HG03039 (cell line): ENCODE data around the gene NDUFS7.

ENCODE experiments used
- ATAC-seq: cut with Tn5 transposase; IDR thresholded peaks from one replicate; pipeline ENCODE4 v1.9.1; 2021; ENCODE audit warnings: mild to moderate bottlenecking, moderate library complexity; ENCODE audit not compliant: unreplicated experiment

NDUFS7 gene

DNA sequence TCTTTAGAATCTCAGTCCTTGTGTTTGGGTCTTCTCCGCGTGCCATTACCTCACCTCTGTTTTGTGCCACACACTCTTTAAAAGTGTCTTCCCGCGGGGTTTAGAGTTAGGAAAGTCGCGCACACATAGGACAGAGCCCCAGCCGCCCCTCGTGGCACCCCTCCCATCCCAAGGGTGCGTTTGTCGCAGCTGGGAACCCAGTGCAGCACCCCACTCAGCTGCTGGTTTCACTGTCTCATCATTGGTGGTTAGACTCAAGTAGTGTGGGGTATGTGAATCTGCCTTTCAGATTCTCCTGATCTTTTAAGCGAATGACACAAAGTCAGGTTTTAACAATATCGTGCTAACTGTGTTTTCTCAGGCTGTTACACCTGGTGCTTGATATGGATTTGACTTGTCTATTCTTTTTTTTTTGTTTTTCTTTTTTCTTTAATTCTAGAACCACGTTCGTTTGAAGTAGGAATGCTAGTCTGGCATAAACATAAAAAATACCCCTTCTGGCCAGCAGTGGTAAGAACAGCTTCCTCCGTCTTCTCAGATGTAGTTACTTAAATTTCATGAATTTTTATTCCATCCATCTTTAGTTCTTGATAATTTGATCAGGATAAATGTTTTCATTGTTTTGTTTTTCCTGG lies 19.5 kb upstream of the NDUFS7 start:
- ATAC-seq: no peak

DNA sequence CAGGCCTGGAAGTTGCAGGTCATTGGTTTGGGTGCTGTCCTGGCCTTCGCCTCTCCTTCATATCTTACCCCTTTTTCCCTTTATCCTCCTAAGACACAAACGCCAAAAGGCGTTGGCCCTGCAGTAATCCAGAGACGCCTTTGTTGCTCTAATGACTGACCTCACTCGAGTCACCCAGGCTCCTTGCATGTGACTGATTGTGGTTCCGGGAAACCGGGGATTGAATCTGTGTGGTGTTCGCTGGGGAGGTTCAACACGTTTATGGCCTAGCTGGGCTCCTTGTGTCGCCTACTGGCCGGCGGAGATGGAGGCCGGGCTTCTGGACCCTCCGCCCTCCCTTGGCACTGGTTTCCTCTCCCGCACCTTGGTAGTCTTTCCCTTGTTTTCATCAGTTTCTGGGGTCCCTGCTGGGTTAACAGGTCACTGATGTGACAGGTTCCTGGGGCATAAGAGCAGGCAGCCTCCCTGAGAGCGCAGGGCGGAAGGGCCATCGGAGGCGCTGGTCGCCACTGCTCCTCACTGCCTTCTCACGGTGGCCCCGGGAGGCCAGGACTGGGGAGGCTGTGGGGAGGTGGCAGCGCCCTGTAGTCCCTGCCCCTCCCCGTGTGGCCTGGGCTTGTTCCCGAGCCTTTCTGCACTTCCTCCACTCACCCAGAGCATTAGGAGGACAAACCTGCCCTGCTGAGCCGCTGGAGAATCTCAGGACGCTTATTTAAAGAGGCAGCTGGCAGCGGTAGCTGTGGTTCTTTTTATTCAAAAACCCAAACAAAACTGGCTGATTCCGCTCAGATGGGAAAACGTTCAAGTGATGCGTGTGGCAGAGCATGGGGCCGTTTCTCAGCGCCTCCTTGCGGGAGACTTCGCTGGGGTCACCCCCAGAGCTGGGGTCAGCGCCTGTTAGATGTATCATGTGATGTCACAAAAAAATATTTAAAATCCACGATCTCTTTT lies 18.1 kb upstream of the NDUFS7 start:
- ATAC-seq: no peak

DNA sequence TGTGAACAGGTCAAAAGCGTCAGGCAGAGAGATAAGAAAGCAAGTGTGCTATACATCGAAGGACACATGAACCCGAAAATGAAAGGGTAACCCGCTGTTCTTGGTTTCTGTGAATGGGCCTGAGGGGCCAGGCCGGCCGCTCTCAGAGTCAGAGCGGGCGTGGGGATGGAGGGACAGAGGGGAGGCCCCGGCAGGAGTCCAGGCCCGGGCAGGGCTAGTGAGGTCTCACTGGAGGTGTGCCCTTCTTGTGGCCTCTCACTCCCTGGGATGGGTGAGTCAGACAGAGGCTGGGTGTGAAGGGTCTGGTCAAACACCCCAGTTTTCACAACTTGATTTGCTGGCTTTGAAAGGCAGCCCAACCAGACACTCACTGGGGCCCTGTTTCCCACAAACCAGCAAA lies 17.4 kb upstream of the NDUFS7 start:
- no peak for ATAC-seq

DNA sequence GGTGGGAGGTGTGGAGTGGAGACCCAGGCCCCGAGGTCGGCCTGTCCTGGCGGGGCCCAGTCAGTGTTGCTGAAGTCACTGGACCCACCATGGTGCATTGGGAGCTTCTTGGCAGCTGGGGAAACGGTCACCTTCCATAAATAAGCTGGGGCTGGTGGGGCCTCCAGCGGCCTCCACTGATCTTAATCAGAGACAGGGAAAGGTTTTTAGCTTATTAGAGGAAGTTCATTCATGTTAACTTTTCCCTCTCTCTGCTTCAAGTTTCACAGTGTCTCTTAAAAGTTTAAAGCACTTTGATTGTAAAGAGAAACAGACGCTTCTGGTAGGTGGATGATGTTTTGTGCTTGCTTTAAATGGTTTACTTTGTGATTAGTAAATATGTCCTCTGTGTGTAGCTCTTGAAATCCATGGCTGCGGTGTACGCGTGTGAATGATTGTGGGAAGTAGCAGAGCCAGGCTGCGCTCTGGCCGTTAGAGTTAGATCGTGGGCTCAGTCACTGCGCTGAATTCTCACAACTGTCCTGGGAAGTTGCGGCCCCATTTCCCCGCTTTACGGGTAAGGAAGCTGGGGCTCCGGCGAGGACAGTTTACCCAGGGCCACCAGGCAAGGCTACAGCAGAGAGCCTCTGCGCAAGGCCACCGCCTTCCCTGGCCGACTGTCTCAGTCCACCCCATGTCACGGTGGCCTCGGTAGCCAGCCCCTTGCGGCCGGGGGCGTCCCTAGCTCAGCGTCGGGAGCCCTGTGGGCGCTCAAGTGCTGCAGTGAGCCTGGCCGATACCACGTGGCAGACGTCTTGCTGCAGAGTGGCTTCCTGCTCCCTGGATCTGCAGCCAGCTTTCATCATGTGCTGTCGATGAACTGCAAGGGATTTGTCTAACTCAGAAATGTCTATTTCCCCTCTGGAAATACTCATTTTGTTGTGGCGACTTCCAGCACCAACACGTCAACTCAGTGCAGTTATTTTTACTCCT lies 16.5 kb upstream of the NDUFS7 start:
- no peak for ATAC-seq

DNA sequence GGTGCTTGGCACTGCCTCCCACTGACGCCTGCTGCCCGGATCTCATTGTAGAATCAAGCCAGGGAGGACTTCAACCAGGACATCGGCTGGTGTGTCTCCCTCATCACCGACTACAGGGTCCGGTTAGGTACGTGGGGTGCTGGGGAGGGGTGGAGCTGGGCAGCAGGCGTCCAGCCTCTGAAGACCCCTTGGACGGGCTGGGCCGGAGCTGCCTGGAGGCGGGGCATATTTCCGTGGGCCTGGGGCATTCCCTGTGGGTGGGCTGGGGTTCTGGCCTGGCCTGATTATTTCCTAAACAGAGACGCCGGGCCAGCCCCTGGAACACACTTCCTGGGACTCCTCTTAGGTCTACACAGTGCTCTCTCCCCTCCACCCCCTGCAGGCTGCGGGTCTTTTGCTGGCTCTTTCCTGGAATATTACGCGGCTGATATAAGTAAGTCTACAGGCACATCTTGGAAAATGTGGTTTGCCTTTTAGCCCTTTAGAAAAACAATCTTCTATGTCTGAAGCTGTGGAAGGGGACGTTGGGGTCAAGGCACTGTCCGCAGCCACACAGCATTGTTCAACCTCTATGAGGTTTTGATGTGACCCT lies 14.4 kb upstream of the NDUFS7 start:
- no peak for ATAC-seq

DNA sequence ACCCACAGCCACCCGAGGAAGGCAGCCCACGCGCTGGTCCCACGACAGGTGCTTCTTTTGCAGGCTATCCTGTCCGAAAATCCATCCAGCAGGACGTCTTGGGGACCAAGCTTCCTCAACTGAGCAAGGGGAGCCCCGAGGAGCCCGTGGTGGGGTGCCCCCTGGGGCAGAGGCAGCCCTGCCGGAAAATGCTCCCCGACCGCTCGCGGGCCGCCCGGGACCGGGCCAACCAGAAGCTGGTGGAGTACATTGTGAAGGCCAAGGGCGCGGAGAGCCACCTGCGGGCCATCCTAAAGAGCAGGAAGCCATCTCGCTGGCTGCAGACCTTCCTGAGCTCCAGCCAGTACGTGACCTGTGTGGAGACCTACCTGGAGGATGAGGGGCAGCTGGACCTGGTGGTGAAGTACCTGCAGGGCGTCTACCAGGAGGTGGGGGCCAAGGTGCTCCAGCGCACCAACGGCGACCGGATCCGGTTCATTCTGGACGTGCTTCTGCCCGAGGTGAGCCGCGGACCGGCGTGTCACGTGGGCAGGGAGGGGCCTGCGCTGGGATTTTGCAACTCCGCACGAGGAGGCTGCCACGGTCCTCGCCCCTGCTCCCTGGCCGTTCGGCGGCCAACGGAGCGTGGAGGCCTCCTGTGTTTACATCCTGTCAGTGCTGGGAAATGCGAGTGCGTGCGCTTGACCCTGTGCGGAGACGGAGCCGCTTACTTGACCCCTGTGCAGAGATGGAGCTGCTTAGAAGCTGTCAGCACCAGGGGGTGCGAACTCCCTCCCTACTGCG lies 12.9 kb upstream of the NDUFS7 start:
- no peak for ATAC-seq

DNA sequence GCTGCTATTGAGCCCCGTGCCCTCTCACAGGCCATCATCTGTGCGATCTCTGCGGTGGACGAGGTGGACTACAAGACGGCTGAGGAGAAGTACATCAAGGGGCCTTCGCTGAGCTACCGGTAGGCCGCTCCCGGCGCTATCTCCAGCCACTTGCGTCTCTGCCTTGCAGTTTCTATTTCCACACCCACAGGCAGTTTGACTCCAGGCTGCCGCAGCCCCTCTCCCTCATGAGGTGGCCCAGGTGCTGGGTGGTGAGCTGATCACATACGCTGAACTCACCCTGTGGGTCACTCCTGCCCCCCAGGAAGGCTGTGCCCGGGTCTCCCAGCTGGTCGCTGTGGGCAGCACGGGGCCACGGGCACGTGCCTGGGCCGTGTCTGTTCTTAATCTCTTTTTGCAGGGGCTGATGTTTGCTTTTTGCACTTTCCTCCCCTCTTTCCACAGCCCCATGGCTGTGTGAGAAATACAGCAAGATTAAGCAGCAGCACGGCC lies 10.6 kb upstream of the NDUFS7 start:
- ATAC-seq: no peak

DNA sequence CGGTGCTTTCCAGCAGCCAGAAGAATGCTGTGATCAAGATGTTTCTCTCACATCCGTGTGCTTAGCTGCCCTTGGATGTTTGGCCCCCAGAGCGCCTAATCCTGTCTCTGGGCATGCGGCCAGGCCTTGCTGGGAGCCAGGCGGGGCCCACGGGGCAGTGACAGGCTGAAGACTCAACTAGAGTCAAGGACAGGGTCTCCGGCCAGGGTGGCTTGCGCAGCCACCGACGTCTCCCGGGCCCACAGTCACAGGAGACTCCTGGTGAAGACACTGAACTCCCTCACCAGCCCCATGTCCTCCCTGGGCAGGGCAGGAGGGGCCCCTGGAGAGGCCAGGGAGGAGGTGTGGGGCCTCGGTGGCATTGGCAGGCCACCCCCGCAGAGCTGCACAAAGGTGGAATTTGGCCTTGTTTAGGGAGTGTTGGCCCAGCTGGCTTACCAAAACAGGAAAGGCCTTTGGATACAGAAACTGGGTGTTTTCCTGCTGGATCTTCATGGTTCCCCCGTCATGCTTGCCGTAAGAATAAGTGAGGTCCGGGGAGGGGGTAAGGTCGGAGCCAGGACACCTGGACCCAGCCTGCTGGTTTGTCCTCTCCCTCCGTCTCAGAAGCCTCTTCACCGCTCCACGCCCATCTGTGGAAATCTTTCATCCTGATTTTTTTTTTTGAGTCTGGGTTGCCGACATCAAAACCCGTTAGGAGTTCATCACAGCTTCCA lies 10.0 kb upstream of the NDUFS7 start:
- ATAC-seq: no peak

DNA sequence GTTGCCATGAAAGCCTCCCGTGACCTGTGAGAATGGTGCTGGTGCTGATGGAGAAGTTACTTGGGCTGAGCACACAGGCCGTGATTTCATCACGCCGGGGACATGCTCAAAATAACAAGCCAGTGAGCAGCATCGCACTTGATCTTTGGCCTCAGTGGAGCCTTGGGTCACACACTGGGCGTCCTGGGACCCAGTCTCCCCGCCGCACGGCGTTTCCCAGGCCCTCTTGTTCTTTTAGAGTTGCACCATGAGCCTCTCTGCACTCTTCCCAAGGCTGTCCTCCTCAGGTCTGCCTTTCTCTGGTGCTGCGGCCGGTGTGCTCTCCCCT lies 9.5 kb upstream of the NDUFS7 start:
- no peak for ATAC-seq

DNA sequence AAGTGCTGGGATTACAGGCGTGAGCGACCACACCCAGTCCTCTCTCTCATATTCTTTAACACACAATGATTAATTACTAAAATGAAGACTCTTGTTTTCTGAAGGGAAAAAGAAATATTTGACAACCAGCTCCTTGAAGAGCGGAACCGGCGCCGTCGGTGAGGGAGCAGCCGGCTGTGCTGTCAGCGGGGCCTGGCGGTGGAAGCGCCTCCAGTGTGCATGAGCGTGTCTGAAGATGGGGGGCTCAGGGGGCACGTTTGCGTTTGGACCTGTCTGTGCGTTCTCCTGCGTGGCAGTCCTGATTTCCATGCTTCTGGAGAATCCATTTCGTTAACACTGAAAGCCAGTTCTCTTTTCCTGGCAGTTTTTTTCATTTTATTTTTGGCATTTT lies 7.3 kb upstream of the NDUFS7 start:
- ATAC-seq: no peak

DNA sequence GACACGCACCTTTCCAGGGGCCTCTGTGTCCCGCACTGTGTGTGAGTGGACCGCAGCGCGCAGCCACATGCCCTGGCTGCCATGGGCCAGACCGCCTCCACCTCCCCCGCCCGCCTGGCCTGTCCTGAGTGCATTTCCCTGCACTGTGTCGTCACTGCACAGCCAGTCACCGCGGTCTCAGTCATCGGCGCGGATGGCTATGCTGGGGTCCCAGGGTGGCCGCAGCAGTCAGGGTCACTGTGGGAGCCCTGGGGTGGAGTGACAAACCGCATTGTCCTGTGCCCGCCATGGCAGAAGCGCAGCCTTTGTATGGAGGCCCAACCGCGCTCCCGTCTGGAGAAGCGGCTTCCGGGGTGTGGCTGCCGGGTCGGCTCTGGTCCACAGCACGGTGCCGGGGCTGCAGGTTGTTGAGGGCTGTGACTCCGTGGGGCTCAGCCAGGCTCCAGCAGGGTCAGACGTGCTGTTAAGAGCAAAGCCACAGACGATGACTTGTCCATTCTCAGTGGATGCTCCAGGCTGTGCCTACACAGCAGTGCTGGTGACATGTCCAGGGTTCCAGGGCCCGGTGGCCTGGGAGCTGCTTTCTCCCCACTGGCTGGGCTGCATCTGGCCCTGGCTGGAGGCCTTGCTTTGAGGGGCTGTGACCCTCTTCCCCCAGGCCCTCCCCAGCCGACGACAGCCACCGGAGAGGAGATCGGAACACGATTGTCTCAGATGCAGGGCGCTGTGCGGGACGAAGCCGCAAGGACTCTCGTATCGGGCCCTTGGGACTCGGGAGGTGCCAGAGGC lies 6.3 kb upstream of the NDUFS7 start:
- no peak for ATAC-seq

DNA sequence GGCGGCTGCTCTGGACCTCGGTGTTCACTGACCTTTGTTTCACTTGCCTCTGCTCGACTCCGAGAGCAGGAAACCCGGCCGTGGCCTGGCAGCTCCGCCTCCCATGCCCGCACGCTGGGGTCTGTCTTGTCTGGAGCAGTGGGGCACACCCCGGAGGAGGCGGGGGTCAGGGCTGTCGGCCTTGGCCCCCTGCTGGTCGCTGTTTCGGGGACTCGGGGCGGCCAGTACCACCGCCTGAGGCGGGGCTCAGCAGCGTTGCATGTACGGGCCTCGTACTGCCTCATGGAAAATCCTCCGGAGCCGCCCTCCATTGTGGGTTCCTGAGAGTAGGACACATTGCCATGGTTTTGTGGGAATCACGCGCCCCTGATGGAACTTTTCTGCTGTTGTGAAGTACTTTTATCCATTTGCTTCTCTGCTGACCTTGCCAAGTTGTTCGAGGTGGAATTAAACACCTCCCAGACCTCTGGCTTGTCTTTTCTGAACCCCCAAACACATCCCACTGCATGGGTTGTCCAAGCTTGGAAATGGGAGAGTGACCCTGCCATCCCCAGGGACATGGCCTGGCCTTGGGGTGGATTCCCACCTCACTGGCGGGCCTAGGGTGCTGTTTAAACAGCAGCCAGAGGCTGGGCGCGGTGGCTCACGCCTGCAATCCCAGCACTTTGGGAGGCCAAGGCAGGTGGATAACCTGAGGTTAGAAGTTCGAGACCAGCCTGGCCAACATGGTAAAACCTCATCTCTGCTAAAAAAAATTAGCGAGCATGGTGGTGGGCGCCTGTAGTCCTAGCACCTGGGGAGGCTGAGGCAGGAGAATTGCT lies 5.5 kb upstream of the NDUFS7 start:
- no peak for ATAC-seq

DNA sequence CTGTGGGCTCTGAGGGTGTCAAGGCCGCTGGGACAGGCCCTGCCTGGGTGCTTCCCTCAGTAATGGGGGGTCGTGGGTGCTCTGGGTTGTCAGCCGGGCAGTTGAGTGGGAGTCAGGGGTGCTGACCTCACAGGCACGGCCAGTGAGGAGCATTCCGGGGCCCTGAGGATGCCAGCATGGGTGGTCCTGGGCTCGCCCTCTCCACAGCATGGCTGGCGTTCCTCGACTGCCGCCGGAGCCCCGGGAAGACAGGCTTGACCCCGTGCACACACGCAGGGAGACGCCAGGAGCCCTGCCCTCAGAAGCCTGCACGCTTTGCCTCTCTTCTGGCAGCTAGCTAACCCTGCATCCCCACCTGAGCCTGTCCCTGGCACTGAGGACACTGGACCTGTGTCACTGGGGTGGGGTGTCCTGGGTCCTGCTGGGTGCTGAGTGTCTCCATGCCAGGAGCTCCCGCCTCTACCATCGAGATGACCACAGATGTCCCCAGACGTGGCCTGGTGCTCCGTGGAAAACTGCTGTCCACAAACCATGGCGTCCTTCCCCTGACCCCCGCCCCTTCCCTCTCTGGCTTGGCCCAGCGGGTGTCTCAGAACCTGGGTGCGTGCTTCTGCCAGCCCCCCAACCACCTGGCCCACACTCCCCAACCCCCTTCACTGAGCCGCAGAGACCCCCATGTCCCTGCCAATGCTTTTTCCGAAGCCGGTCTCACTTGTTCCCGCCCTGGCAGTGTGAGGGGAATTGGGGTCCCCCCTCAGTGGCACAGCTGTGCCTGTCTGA lies 4.4 kb upstream of the NDUFS7 start:
- ATAC-seq: no peak

DNA sequence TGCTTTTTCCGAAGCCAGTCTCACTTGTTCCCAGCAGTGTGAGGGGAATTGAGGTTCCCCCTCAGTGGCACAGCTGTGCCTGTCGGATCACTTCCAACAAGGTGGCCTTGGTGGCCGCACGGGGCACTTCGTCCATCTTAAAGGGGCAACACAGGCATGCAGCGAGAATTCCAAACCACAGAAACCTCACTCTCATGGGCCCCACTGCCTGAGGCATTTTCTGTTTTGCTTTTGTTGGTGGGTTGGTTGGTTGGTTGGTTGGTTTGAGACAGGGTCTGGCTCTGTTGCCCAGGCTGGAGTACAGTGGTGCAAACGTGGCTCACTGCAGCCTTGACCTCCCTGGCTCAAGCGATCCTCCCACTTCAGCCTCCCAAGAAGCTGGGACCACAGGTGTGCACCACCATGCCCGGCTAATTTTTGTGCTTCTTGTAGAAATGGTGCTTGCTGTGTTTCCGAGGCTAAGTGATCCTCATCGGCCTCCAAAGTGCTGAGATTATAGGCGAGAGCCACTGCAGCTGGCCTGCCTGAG lies 3.7 kb upstream of the NDUFS7 start:
- ATAC-seq: no peak

DNA sequence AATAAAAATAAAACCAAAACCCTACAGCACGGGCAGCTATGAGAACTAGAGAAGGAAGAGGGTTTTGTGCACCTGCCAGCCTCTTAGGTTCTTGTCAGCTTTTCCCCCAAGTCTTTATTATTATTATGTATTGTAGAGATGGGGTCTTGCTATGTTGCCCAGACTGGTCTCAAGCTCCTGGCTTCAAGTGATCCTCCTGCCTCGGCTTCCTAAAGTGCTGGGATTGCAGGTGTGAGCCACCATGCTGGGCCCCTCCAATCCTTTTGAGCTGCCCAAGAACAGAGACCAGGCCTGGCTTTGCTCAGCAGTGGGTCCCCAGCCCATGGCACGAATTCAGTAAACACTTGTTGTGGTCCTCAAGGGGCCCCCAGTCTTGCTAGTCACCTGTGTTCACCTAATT lies 1.5 kb upstream of the NDUFS7 start:
- ATAC-seq: no peak

DNA sequence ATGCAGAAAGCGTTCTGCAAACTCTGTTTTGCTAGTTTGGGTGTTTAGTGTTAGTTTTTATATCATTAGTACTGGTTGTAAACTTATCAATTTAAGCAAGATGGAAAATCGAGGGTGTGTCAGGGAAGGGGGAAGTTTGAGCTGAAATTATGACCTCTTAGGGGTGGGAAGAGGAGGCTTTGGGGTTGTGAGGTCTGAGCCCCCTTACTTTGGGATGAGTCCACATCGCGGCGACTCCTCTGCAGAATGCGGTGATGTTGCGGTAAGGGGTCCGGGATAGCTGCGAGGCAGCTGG lies 743 bp upstream of the NDUFS7 start:
- no peak for ATAC-seq

DNA sequence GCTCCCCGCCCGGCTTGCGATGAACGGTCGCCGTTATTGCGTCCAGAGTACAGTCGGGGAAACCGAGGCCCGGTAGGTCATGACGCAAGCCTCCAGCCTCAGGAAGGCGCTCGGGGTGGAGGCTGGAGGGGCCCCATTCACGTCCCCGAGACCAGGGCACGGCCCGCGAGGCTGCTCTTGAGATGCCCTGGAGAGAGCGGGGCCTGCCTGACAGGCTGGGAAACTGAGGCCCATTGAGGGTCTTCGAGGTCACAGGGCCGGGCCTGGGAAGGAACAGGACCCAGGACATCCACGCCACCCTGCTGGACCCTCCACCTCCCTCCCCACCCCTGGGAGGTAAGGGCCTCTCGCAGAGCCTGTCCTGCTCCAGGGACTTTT lies 367 bp downstream of the NDUFS7 start:
- peak; percentile 11 for ATAC-seq
